H1 (cell line): Measurements from ENCODE around the gene RALGAPB. TPM values are rescaled to one million over a fixed set of nuclear protein-coding genes. Genes with fewer than 3 reads are reported as not detected.

ENCODE experiments used
- CTCF ChIA-PET: fragments of 300-600 bp; sonication (Branson Sonifier 250); formaldehyde crosslinking; loops from one replicate; lab custom pipeline; 2021; ENCODE audit not compliant: partially characterized antibody; lab: Charles Lee
- POLR2A ChIA-PET: fragments of 300-600 bp; sonication (Branson Sonifier 250); formaldehyde crosslinking; loops from one replicate; lab custom pipeline; 2021; ENCODE audit warnings: inconsistent platforms; ENCODE audit not compliant: partially characterized antibody; lab: Charles Lee
- DNase-seq, 2 experiments: peaks; one replicate each; pipeline versions ENCODE4 v3.0.0 to v3.0.0-alpha.2; 2010 to 2022; ENCODE audit warnings: low spot score in 2 of 2, low read depth in 1 of 2, mixed read lengths in 1 of 2
- FAIRE-seq: peaks from 2 replicates; lab custom pipeline; 2011; peaks lifted over from hg19 to GRCh38; lab: Jason Lieb, UNC
- H2AFZ ChIP-seq: 2 replicates; pipeline ENCODE4 v1.8.1; 2012; ENCODE audit warnings: low read length, inconsistent platforms
- H2AK5ac ChIP-seq: 2 replicates; pipeline ENCODE4 v1.6.1; 2013; ENCODE audit warnings: low read depth, low read length
- H2BK120ac ChIP-seq: replicated peaks from 2 replicates; pipeline ENCODE3; 2013; ENCODE audit warnings: low read depth, low read length, inconsistent platforms
- H2BK12ac ChIP-seq: 2 replicates; pipeline ENCODE4 v1.6.1; 2013; ENCODE audit warnings: low read depth, low read length
- H2BK15ac ChIP-seq: 2 replicates; pipeline ENCODE4 v1.6.1; 2013; ENCODE audit warnings: low read length
- H2BK20ac ChIP-seq: 2 replicates; pipeline ENCODE4 v1.6.1; 2013; ENCODE audit warnings: low read length
- H2BK5ac ChIP-seq: 2 replicates; pipeline ENCODE4 v1.6.1; 2013; ENCODE audit warnings: low read depth, low read length
- H3K14ac ChIP-seq: 2 replicates; pipeline ENCODE4 v1.6.1; 2013; ENCODE audit warnings: inconsistent platforms; ENCODE audit not compliant: insufficient read length
- H3K18ac ChIP-seq: 2 replicates; pipeline ENCODE4 v1.6.1; 2013; ENCODE audit warnings: low read length; ENCODE audit errors: extremely low read depth
- H3K23ac ChIP-seq: 2 replicates; pipeline ENCODE4 v1.6.1; 2013; ENCODE audit warnings: inconsistent platforms; ENCODE audit not compliant: insufficient read length
- H3K23me2 ChIP-seq: 2 replicates; pipeline ENCODE4 v1.6.1; 2013; ENCODE audit warnings: low read depth, low read length
- H3K27ac ChIP-seq: 2 replicates; pipeline ENCODE4 v1.6.1; 2011; ENCODE audit warnings: low read depth, low read length, inconsistent platforms
- H3K27me3 ChIP-seq, 4 experiments: replicated peaks in 1 of 4; 1 replicate in 1 of 4; 2 replicates in 3 of 4; pipeline versions ENCODE4 v1.6.1 to v1.8.1; 2011 to 2013; ENCODE audit warnings: low read length in 3 of 4, mild to moderate bottlenecking in 3 of 4, inconsistent platforms in 2 of 4, mixed read lengths in 2 of 4, moderate library complexity in 1 of 4; ENCODE audit not compliant: control insufficient read depth in 3 of 4, insufficient read depth in 3 of 4; ENCODE audit errors: extremely low read depth in 1 of 4
- H3K36me3 ChIP-seq, 4 experiments: 2 replicates each; pipeline versions ENCODE4 v1.6.1 to v1.8.1; 2011 to 2013; ENCODE audit warnings: mild to moderate bottlenecking in 4 of 4, low read length in 3 of 4, moderate library complexity in 2 of 4, control low read depth in 1 of 4, inconsistent platforms in 1 of 4; ENCODE audit not compliant: insufficient read depth in 4 of 4, control insufficient read depth in 2 of 4
- H3K4ac ChIP-seq: replicated peaks from 2 replicates; pipeline ENCODE3; 2013; ENCODE audit warnings: low read length, low read depth, mixed read lengths, inconsistent platforms; ENCODE audit not compliant: insufficient read length
- H3K4me1 ChIP-seq, 4 experiments: replicated peaks in 1 of 4; 1 replicate in 1 of 4; 2 replicates in 3 of 4; pipeline versions ENCODE4 v1.6.1 to v1.8.1; 2011 to 2013; ENCODE audit warnings: low read length in 3 of 4, inconsistent platforms in 2 of 4, mixed read lengths in 1 of 4; ENCODE audit not compliant: insufficient read depth in 4 of 4, control insufficient read depth in 3 of 4
- H3K4me2 ChIP-seq, 2 experiments: 2 replicates each; pipeline versions ENCODE4 v1.6.1 to v1.8.1; 2011 to 2013; ENCODE audit warnings: low read depth in 2 of 2, low read length in 2 of 2, control low read depth in 1 of 2, inconsistent platforms in 1 of 2, mild to moderate bottlenecking in 1 of 2; ENCODE audit not compliant: insufficient read depth in 1 of 2
- H3K4me3 ChIP-seq, 4 experiments: fragments of 200-600, 300-600 bp in 1 of 4; sonication (generic), shearing (Covaris generic), sonication (Bioruptor Twin) in 1 of 4; 2 replicates each; pipeline versions ENCODE4 v1.5.1 to v1.8.1; 2011 to 2016; ENCODE audit warnings: low read length in 4 of 4, low read depth in 3 of 4, control low read depth in 2 of 4, inconsistent platforms in 2 of 4, mild to moderate bottlenecking in 2 of 4, mixed read lengths in 1 of 4, moderate library complexity in 1 of 4; ENCODE audit not compliant: insufficient read depth in 2 of 4; ENCODE audit errors: extremely low read depth in 1 of 4
- H3K56ac ChIP-seq: replicated peaks from 2 replicates; pipeline ENCODE3; 2013; ENCODE audit warnings: low read depth, mild to moderate bottlenecking, mixed read lengths, low read length, inconsistent platforms; ENCODE audit not compliant: insufficient read length
- H3K79me1 ChIP-seq: 2 replicates; pipeline ENCODE4 v1.6.1; 2013; ENCODE audit warnings: low read depth, low read length, control low read depth
- H3K79me2 ChIP-seq, 2 experiments: 2 replicates each; pipeline versions ENCODE4 v1.6.1 to v1.8.1; 2012 to 2013; ENCODE audit warnings: low read length in 2 of 2, mild to moderate bottlenecking in 2 of 2, inconsistent platforms in 1 of 2; ENCODE audit not compliant: insufficient read depth in 2 of 2, control insufficient read depth in 1 of 2
- H3K9ac ChIP-seq, 4 experiments: replicated peaks in 1 of 4; 1 replicate in 1 of 4; 2 replicates in 3 of 4; pipeline versions ENCODE4 v1.6.1 to v1.8.1; 2011 to 2013; ENCODE audit warnings: low read depth in 3 of 4, low read length in 3 of 4, control low read depth in 2 of 4, mild to moderate bottlenecking in 2 of 4, moderate library complexity in 2 of 4, inconsistent platforms in 1 of 4; ENCODE audit errors: extremely low read depth in 1 of 4
- H3K9me3 ChIP-seq, 2 experiments: 2 replicates each; pipeline versions ENCODE4 v1.6.1 to v1.8.1; 2012 to 2013; ENCODE audit warnings: mild to moderate bottlenecking in 2 of 2, moderate library complexity in 2 of 2, control low read depth in 1 of 2, inconsistent platforms in 1 of 2, low read depth in 1 of 2, low read length in 1 of 2, mixed read lengths in 1 of 2; ENCODE audit not compliant: insufficient read depth in 2 of 2
- H4K20me1 ChIP-seq, 2 experiments: replicated peaks in 1 of 2; 2 replicates each; pipeline versions ENCODE3 to v1.8.1; 2011 to 2013; ENCODE audit warnings: inconsistent platforms in 2 of 2, low read length in 2 of 2, mild to moderate bottlenecking in 1 of 2; ENCODE audit not compliant: insufficient read depth in 2 of 2, control insufficient read depth in 1 of 2
- H4K5ac ChIP-seq: 2 replicates; pipeline ENCODE4 v1.6.1; 2013; ENCODE audit warnings: low read length, low read depth, mixed read lengths, inconsistent platforms; ENCODE audit not compliant: insufficient read length
- H4K8ac ChIP-seq: 2 replicates; pipeline ENCODE4 v1.8.0; 2013; ENCODE audit warnings: mild to moderate bottlenecking, moderate library complexity, low read length, inconsistent platforms; ENCODE audit not compliant: insufficient read depth; ENCODE audit errors: extremely low read depth
- H4K91ac ChIP-seq: replicated peaks from 2 replicates; pipeline ENCODE3; 2013; ENCODE audit warnings: low read length, mixed read lengths, inconsistent platforms; ENCODE audit not compliant: insufficient read length
- CHD1 ChIP-seq: IDR thresholded peaks from 2 replicates; pipeline ENCODE4 v1.6.1; 2012; ENCODE audit warnings: low read depth, low read length, improper control_type of control experiment
- NANOG ChIP-seq: IDR thresholded peaks from 2 replicates; pipeline ENCODE4 v1.6.1; 2011; ENCODE audit warnings: low read length, low read depth, mild to moderate bottlenecking, inconsistent platforms; ENCODE audit not compliant: insufficient read depth, poor library complexity, severe bottlenecking
- RNF2 ChIP-seq: fragments of 200-900, 300-1000 bp; sonication (generic); IDR thresholded peaks from 2 replicates; pipeline ENCODE4 v1.7.1; 2016; ENCODE audit warnings: borderline replicate concordance, low read depth, mild to moderate bottlenecking, antibody characterized with exemption, low read length; ENCODE audit not compliant: poor library complexity, severe bottlenecking; ENCODE audit errors: missing control alignments
- RXRA ChIP-seq: IDR thresholded peaks from 2 replicates; pipeline ENCODE4 v1.6.1; 2011; ENCODE audit warnings: low read depth, mild to moderate bottlenecking, low read length, moderate library complexity; ENCODE audit not compliant: insufficient read depth
- SP1 ChIP-seq: IDR thresholded peaks from 2 replicates; pipeline ENCODE4 v1.6.1; 2011; ENCODE audit warnings: low read depth, low read length
- SUZ12 ChIP-seq: fragments of 200-600 bp; sonication (generic); IDR thresholded peaks from 2 replicates; pipeline ENCODE4 v1.6.1; 2012; ENCODE audit warnings: mild to moderate bottlenecking, inconsistent platforms, low read length, moderate library complexity, mixed read lengths
- WGBS, 2 experiments: shearing (Covaris generic) in 1 of 2; methylation state at CpG; one replicate each; pipeline versions ENCODE4 v1.1.6 to v1.1.7; 2013 to 2015; ENCODE audit warnings: low lambda C conversion rate in 2 of 2, mixed read lengths in 2 of 2, inconsistent platforms in 1 of 2, low coverage in 1 of 2, missing lambda C conversion rate in 1 of 2; ENCODE audit not compliant: insufficient replicate concordance in 2 of 2, insufficient coverage in 1 of 2, insufficient read length in 1 of 2; ENCODE audit errors: extremely low coverage in 1 of 2, missing lambda C conversion rate in 1 of 2; 5-methylcytosine and 5-hydroxymethylcytosine counted together
- polyA plus RNA-seq, 7 experiments: library from polyadenylated mRNA; depleted of rRNA in 3 of 7; stranded (reverse) in 5 of 7; unstranded in 2 of 7; fragments of >200 nt in 5 of 7; fragments of 200-250 nt in 2 of 7; gene quantifications; 1 replicate in 5 of 7; 2 replicates in 1 of 7; 4 replicates in 1 of 7; pipeline versions ENCODE4 v1.2.1 to v1.2.3, GENCODE V29; 2011 to 2013; ENCODE audit warnings: missing spikeins in 2 of 7, mixed read lengths in 2 of 7
- total RNA-seq: library from RNA; stranded (reverse); fragmentation: NEBNext Ultra II Directional; extraction: Animal tissue kit (Norgen Biotek cat#: 25700); gene quantifications from 2 replicates; pipeline ENCODE4 v1.2.1, GENCODE V29; 2021
- TF ChIP-seq, protein P1 (sequence below): IDR thresholded peaks from 2 replicates; pipeline ENCODE4 v1.6.1; 2011; ENCODE audit warnings: low read depth, mild to moderate bottlenecking, low read length; ENCODE audit not compliant: insufficient read depth

Gene RALGAPB
- total and polyA plus RNA-seq, 2 of the 8 experiments (the other 6 are each of a cell fraction or from before 2014, with no cell fraction given): 10.6 to 35.1 TPM

DNA sequence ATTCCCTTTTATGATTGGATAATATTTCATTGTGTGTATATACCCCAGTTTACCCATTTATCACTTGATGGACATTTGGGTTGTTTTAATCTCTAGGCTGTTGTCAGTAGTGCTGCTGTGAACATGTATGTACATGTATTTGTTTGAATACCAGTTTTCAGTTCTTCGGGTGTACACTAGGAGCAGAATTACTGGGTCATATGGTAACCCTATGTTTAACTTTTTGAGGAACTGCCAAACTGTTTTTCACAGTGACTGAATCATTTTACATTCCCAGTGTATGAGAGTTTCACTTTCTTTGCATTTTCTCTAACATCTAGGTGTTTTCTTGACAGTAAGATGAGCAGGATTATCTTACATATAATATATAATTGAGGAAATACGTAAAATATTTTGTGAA, 63.7 kb downstream of the RALGAPB start:
- H2BK12ac ChIP-seq: no peak overlapping the region
- no peak overlapping the region for H2BK5ac ChIP-seq
- no peaks in the 10 kb centered on the region for H3K79me1 ChIP-seq

More for the DNA sequence above, 63.7 kb downstream of the RALGAPB start:
- Histone ChIP-seq H3K14ac (no peak overlapping the region), H3K36me3 (peaks cover 3 to 56% (median 33%) of the 10 kb centered on the region in 4 experiments; a peak in 7 of 8 replicates), H3K4me2 (no peak overlapping the region), H2BK15ac (no peak overlapping the region), H3K18ac (no peak overlapping the region), H4K8ac (no peak overlapping the region), H3K4me3 (no peak overlapping the region), H3K23ac (no peak overlapping the region), H3K79me2 (no peaks in the 10 kb centered on the region), H4K91ac (no peak overlapping the region), H3K4me1 (no peaks in the 10 kb centered on the region), H4K20me1 (peaks cover 2% of the 10 kb centered on the region in 2 experiments), H3K27me3 (no peaks in the 10 kb centered on the region), H2BK120ac (no peak overlapping the region), H3K9me3 (no peaks in the 10 kb centered on the region), H3K9ac (no peak overlapping the region), H3K23me2 (no peaks in the 10 kb centered on the region), H2AK5ac (no peak overlapping the region), H2BK20ac (no peak overlapping the region), H3K27ac (no peak overlapping the region), H3K4ac (no peak overlapping the region), H2AFZ (no peak overlapping the region), H4K5ac (no peak overlapping the region), H3K56ac (no peak overlapping the region)
- TF ChIP-seq RNF2: no peak
- no peak for TF ChIP-seq NANOG
- TF ChIP-seq SP1: no peak
- TF ChIP-seq RXRA: no peak
- TF ChIP-seq, protein P1, sequence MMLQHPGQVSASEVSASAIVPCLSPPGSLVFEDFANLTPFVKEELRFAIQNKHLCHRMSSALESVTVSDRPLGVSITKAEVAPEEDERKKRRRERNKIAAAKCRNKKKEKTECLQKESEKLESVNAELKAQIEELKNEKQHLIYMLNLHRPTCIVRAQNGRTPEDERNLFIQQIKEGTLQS: no peak
- TF ChIP-seq SUZ12: no peak
- no peak for TF ChIP-seq CHD1
- FAIRE-seq (no peak), DNase-seq (no peak)
- WGBS, 2 experiments: 96% methylated on average over 2 of the region's 2 CpGs; no CpG with 5 or more reads in 1 of the 2 experiments
- ChIA-PET CTCF (no interaction called here), POLR2A (no interaction called here)
